GM23338 (cell line): Measurements from ENCODE around the gene SFRP5. TPM values are rescaled to one million over a fixed set of nuclear protein-coding genes. Genes with fewer than 3 reads are reported as not detected.

Source experiments
- ATAC-seq: fragments of 200-7000 bp; cut with Tn5 transposase; 3 replicates; pipeline ENCODE4 v1.9.1; 2020
- DNase-seq: peaks from one replicate; pipeline ENCODE4 v3.0.0-alpha.2; 2015; ENCODE audit warnings: low spot score
- H2AFZ ChIP-seq: fragments of 200-600 bp; sonication (generic); 2 replicates; pipeline ENCODE4 v1.8.0; 2016; ENCODE audit warnings: antibody characterized with exemption, mild to moderate bottlenecking, moderate library complexity
- H3F3A ChIP-seq: fragments of 200-600 bp; sonication (generic); replicated peaks from 2 replicates; pipeline ENCODE4 v1.8.0; 2017; ENCODE audit warnings: antibody characterized with exemption, mixed run types, low read depth
- H3K27ac ChIP-seq: fragments of 200-600 bp; sonication (generic); 2 replicates; pipeline ENCODE4 v1.6.1; 2016; ENCODE audit warnings: low read depth
- H3K27me3 ChIP-seq: fragments of 200-600 bp; sonication (generic); 2 replicates; pipeline ENCODE4 v1.8.0; 2016; ENCODE audit warnings: mild to moderate bottlenecking, mixed run types, moderate library complexity; ENCODE audit not compliant: insufficient read depth
- H3K36me3 ChIP-seq: fragments of 200-600 bp; sonication (generic); 2 replicates; pipeline ENCODE4 v1.8.0; 2016; ENCODE audit warnings: mild to moderate bottlenecking; ENCODE audit not compliant: insufficient read depth
- H3K4me1 ChIP-seq: fragments of 200-600 bp; sonication (generic); 2 replicates; pipeline ENCODE4 v1.8.0; 2016; ENCODE audit warnings: mild to moderate bottlenecking, moderate library complexity; ENCODE audit not compliant: insufficient read depth
- H3K4me2 ChIP-seq: fragments of 200-600 bp; sonication (generic); 2 replicates; pipeline ENCODE4 v1.7.1; 2017; ENCODE audit warnings: mixed run types
- H3K4me3 ChIP-seq: fragments of 200-600 bp; sonication (generic); 2 replicates; pipeline ENCODE4 v1.6.1; 2016; ENCODE audit warnings: mixed run types
- H3K79me2 ChIP-seq: fragments of 200-600 bp; sonication (generic); replicated peaks from 2 replicates; pipeline ENCODE4 v1.8.0; 2017; ENCODE audit warnings: mild to moderate bottlenecking; ENCODE audit not compliant: insufficient read depth
- H3K9me2 ChIP-seq: fragments of 200-600 bp; sonication (generic); 2 replicates; pipeline ENCODE4 v1.8.0; 2017; ENCODE audit not compliant: insufficient read depth
- H4K20me1 ChIP-seq: fragments of 200-600 bp; sonication (generic); replicated peaks from 2 replicates; pipeline ENCODE4 v1.8.0; 2017; ENCODE audit warnings: mild to moderate bottlenecking; ENCODE audit not compliant: insufficient read depth
- H3K27ac Mint-ChIP-seq: 2 replicates; pipeline ENCODE4 v1.8.0; 2020; ENCODE audit warnings: inconsistent platforms, mild to moderate bottlenecking, moderate library complexity, mixed read lengths
- H3K27me3 Mint-ChIP-seq: 3 replicates; pipeline ENCODE4 v1.8.0; 2022; ENCODE audit warnings: low read depth, mild to moderate bottlenecking, moderate library complexity, mixed read lengths, inconsistent platforms; ENCODE audit not compliant: insufficient read depth, poor library complexity
- H3K36me3 Mint-ChIP-seq: 3 replicates; pipeline ENCODE4 v1.8.0; 2021; ENCODE audit warnings: low read depth, mild to moderate bottlenecking, inconsistent platforms, moderate library complexity, mixed read lengths
- H3K4me1 Mint-ChIP-seq: 3 replicates; pipeline ENCODE4 v1.8.0; 2020; ENCODE audit warnings: mild to moderate bottlenecking, inconsistent platforms, mixed read lengths
- H3K4me3 Mint-ChIP-seq: 3 replicates; pipeline ENCODE4 v1.8.0; 2021; ENCODE audit warnings: moderate library complexity, mild to moderate bottlenecking, inconsistent platforms, mixed read lengths
- H3K9me3 Mint-ChIP-seq: 3 replicates; pipeline ENCODE4 v1.8.0; 2020; ENCODE audit warnings: moderate library complexity, mild to moderate bottlenecking, inconsistent platforms, mixed read lengths
- CREB1 ChIP-seq: fragments of 250-450 bp; sonication (Bioruptor Pico); IDR thresholded peaks from 2 replicates; pipeline ENCODE4 v1.5.0; 2020; ENCODE audit warnings: low read depth, mild to moderate bottlenecking, moderate library complexity
- CTCF ChIP-seq, 2 experiments: fragments of 200-600 bp in 1 of 2; sonication (generic) in 1 of 2; conservative IDR thresholded peaks; 2 replicates each; pipeline versions ENCODE4 v1.5.1 to v1.6.1; 2016 to 2017; ENCODE audit warnings: antibody characterized with exemption in 2 of 2, low read depth in 2 of 2, mild to moderate bottlenecking in 2 of 2, moderate library complexity in 1 of 2
- ETS1 ChIP-seq: IDR thresholded peaks from 2 replicates; pipeline ENCODE4 v1.6.1; 2016; ENCODE audit warnings: antibody characterized with exemption
- POLR2AphosphoS5 ChIP-seq: IDR thresholded peaks from 2 replicates; pipeline ENCODE4 v1.6.1; 2016; ENCODE audit warnings: antibody characterized with exemption, low read depth
- ZNF114 ChIP-seq: fragments of 250-450 bp; sonication (Bioruptor Pico); IDR thresholded peaks from 2 replicates; pipeline ENCODE4 v1.5.0; 2020; ENCODE audit warnings: mild to moderate bottlenecking, moderate library complexity
- ZNF462 ChIP-seq: fragments of 250-450 bp; sonication (Bioruptor Pico); IDR thresholded peaks from 2 replicates; pipeline ENCODE4 v1.5.0; 2020; ENCODE audit warnings: mild to moderate bottlenecking, moderate library complexity
- polyA plus RNA-seq: library from polyadenylated mRNA; unstranded; fragments of >200 nt; fragmentation: Nextera tagmentation; extraction: Ambion mirVana; gene quantifications from 2 replicates; pipeline ENCODE4 v1.2.1, GENCODE V29; 2016
- total RNA-seq: library from RNA; depleted of rRNA; stranded (reverse); fragments of >200 nt; shearing (Covaris generic); gene quantifications from 2 replicates; pipeline ENCODE4 v1.2.3, GENCODE V29; 2014

SFRP5 gene
- total and polyA plus RNA-seq, 2 experiments from 2014 or later = 2.4 to 3.5 TPM

- TF ChIP-seq ZNF462 (CRISPR knock-in tag) = no peak
Observed at GRCh38 chr10:97738616-97739015, 33.2 kb downstream of the SFRP5 start (continued).

GRCh38 chr10:97737770-97738265 is 34.0 kb downstream of the SFRP5 start:
- peak overlapping the region; percentile 38 for H3K27ac Mint-ChIP-seq
- DNase-seq (no peak), ATAC-seq (no peak)
- H3K36me3 Mint-ChIP-seq = peaks cover 57% of the 10 kb centered on the region
- Histone ChIP-seq H3K4me1 (peaks cover 6% of the 10 kb centered on the region), H3K4me2 (peak overlapping the region; percentile 94), H3K36me3 (peaks cover 9% of the 10 kb centered on the region; the same call in 1 of the 2 replicates), H4K20me1 (peaks cover 18% of the 10 kb centered on the region), H3K27ac (0 out of 2 replicates have a peak overlapping the region, but pooled peaks have one; percentile 14), H2AFZ (peak overlapping the region; percentile 80), H3K9me2 (peaks cover 10% of the 10 kb centered on the region; the same call in 1 of the 2 replicates), H3F3A (no peaks in the 10 kb centered on the region), H3K27me3 (peaks cover 27% of the 10 kb centered on the region), H3K4me3 (peak overlapping the region; percentile 97), H3K79me2 (peaks cover 50% of the 10 kb centered on the region)
- peaks cover 11% of the 10 kb centered on the region for H3K4me1 Mint-ChIP-seq
- H3K4me3 Mint-ChIP-seq = peak overlapping the region; percentile 87
- peaks cover 29% of the 10 kb centered on the region for H3K27me3 Mint-ChIP-seq
- H3K9me3 Mint-ChIP-seq = peaks cover 16% of the 10 kb centered on the region
- no peak for TF ChIP-seq ZNF462 (CRISPR knock-in tag)
- TF ChIP-seq POLR2AphosphoS5 = no peak
- no peak for TF ChIP-seq ZNF114 (CRISPR knock-in tag)
- no peak for TF ChIP-seq CTCF (conservative IDR thresholded peaks at IDR 0.05; ENCODE audit: low read depth in 2 of 2)
- no peak for TF ChIP-seq CREB1 (CRISPR knock-in tag)
- TF ChIP-seq ETS1 = no peak
